GM18861 (cell line): ENCODE results near the gene SRSF10.

Experiments
- ATAC-seq: cut with Tn5 transposase; IDR thresholded peaks from one replicate; pipeline ENCODE4 v1.9.1; 2021; ENCODE audit not compliant: unreplicated experiment

SRSF10 gene

DNA sequence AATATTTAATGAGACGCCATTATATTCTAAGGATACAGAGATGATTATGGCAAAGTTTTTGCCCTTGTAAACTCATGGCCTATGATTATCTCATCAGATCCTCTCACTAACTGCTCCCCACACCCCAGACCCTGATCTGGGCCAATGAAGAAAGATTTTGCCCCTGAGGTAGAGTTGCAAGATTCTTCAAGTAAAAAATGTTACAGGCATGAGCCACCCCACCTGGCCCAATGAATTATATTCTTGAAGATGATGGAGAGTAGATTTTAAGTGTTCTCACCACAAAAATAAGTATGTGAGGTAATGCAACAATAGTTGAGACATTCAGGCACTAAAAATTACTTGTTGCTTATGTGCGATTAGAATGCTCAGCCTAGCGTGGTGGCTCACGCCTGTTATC lies 65.2 kb downstream of the SRSF10 start:
- no peak for ATAC-seq
